Brain pericyte (primary cell): ENCODE data around the gene SLC25A53.
"Not testable (repeated sequence)": the region's sequence is repeated elsewhere in the genome, so short reads cannot be mapped to it uniquely, and the experiment has no call there.

Experiments used
- DNase-seq: peaks from one replicate; pipeline ENCODE4 v3.0.0-alpha.2; 2012; ENCODE audit warnings: low read depth, low spot score

Gene SLC25A53

DNA sequence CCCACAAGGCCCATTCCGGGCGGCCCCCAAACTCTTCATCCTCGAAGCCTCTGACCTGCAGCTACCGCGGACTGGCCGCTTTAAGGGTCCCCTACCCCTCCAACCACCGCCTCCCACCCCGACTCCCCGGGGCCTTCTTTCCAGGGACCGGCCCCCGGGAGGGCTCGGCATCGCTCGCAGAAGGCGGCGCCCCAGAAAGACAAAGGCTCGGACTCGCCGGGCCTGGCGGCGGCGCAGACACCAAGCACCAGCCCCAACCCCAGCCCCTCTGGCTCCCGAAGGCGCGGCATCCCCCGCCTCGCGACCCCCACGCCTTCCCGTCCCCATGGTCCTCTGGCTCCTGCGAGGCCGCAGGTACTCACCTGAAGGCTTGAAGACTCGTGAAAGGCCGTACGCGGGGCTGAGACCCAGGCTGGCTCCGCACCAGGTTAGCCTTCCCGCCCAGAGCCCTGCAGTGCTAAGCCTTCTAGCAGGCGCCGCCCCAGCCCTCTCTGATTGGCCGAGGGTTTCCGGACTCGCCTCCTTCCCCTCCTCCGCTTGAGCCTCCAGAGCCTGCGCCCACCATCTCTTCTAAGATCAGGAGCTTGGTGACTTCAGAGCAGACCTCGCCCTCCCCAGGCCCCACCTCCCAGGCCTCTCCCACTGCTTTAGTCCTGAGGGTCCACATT lies 80.9 kb downstream of the SLC25A53 start, which contains the start of gene TMSB15C:
Gene TMSB15C (minus strand): TSS at position 459 of the 668 bp plus-strand sequence.
- DNase-seq: not testable (repeated sequence)

DNA sequence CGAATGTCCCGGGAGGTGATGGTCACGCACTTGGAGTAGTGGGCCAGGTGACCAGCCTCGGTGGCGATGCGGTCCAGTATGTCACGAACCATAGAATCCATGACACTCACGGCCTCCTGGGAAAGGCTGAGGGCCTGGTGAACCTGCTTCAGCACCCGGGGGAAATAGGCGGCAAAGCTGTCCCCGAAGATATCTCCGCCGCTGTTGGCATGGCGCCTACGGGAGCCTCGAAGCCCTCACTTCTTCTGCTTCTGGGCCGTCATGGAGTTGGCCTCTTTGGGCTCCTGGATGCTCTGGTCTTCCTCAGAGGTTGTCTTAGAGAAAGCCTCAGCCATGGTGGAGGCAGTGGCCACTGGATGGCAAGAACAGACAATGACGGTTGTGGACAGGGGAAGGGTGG lies 94.2 kb downstream of the SLC25A53 start:
- DNase-seq: not testable (repeated sequence)

GRCh38 chrX:104054956-104055355 lies 101.9 kb downstream of the SLC25A53 start:
- DNase-seq: not testable (repeated sequence)
